Stimulated activated effector memory CD8-positive, alpha-beta T cell treated with anti-CD3 and anti-CD28 coated beads, Interleukin-12 subunit alpha, Interleukin-12 subunit beta, amount 100 ng/mL, for 72 hours (primary cell): ENCODE results near the gene MGME1.
A peak's percentile ranks its signal among the peaks of the same experiment; 100 is the strongest.

Source experiments
- ATAC-seq: fragments of 150-1000 bp; cut with Tn5 transposase; 2 replicates; pipeline ENCODE4 v1.10.0; 2021
- DNase-seq, 2 donors: peaks; one replicate each; pipeline ENCODE4 v3.0.0; 2021 to 2022; ENCODE audit warnings: low spot score in 2 of 2
- H3K27ac Mint-ChIP-seq: one replicate; pipeline ENCODE4 v1.8.0; 2022; ENCODE audit warnings: mild to moderate bottlenecking, mixed read lengths
- H3K36me3 Mint-ChIP-seq: one replicate; pipeline ENCODE4 v1.8.0; 2022; ENCODE audit warnings: mild to moderate bottlenecking, mixed read lengths
- H3K4me1 Mint-ChIP-seq: one replicate; pipeline ENCODE4 v1.8.0; 2022; ENCODE audit warnings: mixed read lengths
- H3K4me3 Mint-ChIP-seq: one replicate; pipeline ENCODE4 v1.8.0; 2022; ENCODE audit warnings: mild to moderate bottlenecking, mixed read lengths
- H3K9me3 Mint-ChIP-seq: one replicate; pipeline ENCODE4 v1.8.0; 2022; ENCODE audit warnings: mixed read lengths

Gene MGME1

DNA sequence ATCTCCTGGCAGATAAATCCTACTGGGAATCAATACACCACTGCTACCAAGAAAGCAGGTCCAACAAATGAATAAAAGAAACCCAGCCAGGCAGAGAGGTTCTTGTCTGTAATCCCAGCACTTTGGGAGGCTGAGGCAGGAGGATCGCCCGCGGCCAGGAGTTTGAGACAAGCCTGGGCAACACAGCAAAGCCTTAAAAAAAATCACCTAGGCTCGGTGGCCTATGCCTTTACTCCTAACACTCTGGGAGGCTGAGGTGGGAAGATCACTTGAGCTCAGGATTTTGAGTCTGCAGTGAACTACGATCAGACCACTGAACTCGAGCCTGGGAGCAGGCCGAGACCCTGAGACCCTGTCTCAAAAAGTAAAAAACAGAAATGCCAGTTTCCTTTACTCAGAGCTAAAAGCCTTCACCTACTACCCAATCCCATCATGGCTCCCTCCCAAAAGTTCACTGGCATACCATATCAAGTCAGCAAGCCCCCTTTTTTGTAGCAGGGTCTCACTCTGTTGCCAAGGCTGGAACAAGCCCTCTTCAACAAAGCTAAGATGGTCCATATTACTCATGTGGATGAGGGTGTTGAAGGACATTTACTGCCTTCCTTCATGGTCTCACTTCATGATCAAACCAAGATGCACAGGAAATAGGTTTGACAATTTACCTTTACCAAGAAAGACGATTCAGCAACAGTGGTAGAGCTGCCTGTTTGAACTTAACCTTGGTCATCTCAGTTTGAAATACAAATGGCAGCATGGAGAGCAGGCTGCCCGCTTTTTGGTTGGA is 5.5 kb upstream of the MGME1 start:
- Mint-ChIP-seq H3K4me1 (peaks cover 61% of the 10 kb centered on the region), H3K27ac (peak overlapping the region; percentile 98)
- no peak for DNase-seq

DNA sequence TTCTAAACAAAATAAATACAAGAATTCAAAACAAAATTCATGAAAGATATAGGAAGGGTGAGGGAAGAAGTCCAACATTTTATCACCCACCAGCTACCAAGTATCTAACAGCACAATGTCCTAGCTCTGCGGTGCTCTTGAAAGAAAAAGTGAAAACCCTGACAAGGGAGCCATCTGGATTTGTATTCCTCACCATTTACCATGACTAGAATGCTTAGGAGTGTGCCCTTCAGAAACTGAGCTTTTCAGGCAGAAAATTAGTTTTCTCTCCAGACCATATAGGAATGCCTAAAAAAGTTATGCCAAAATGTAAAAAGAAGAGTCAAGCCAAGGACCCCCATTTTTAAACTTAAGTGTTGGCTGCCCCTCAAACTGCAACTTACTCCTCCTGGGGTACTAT is 4.7 kb upstream of the MGME1 start:
- Mint-ChIP-seq H3K4me3 (peak overlapping the region; percentile 95), H3K27ac (peak overlapping the region; percentile 98), H3K36me3 (peaks cover 100% of the 10 kb centered on the region), H3K4me1 (peaks cover 53% of the 10 kb centered on the region), H3K9me3 (no peaks in the 10 kb centered on the region)
- ATAC-seq (no peak), DNase-seq (no peak)

More for the DNA sequence above, 5.5 kb upstream of the MGME1 start:
- Mint-ChIP-seq H3K36me3 (peaks cover 100% of the 10 kb centered on the region), H3K4me3 (peak overlapping the region; percentile 95), H3K9me3 (no peaks in the 10 kb centered on the region)
- ATAC-seq = no peak

DNA sequence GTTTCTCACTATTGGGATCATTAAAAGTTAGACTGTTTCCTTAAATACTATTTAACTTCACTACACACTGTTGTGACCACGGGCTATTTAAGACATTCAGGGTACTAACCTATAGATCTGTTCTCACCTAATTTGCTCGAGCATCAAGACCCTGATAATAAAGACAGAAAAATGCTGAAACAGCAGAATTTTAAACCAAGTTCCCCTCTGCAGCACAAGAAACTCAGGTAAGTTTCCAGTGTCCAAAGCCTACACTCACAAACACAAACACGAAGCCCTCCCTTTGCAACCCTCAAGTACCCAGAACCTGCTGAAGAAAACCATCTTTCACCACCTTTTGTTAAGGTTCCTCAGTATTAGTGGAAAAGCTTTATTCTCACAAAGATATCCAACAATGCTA is 4.2 kb upstream of the MGME1 start:
- ATAC-seq (no peak), DNase-seq (no peak)
- peaks cover 100% of the 10 kb centered on the region for H3K36me3 Mint-ChIP-seq
- H3K4me3 Mint-ChIP-seq = peak overlapping the region; percentile 95
- H3K9me3 Mint-ChIP-seq = no peaks in the 10 kb centered on the region
- peak overlapping the region; percentile 98 for H3K27ac Mint-ChIP-seq
- H3K4me1 Mint-ChIP-seq = peaks cover 49% of the 10 kb centered on the region

DNA sequence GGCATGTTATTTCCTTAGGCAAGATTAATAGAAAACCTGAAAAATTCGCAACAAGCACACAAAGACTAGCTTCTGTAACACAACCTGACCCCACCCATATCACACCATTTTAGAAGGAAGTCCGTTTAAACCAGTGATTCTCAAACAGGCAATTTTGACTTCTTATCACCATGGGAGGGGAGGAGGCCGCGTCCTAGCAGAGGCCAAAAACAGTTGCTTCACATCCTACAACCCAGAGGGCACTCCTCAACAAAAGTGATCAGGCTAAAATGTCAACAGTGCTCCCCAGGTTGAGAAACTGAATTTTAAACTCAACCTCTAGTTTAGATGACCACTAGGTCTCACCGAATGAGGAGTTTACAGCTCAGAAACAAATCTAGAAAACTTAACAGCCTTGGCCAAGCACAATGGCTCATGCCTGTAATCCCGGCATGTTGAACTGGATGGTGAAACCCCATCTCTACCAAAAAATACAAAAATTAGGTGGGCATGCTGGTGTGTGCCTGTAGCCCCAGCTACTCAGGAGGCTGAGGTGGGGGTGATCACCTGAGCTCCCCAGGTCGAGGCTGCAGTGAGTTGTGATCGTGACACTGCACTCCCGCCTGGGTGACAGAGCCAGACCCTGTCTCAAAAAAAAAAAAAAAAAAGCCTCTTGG is 3.6 kb upstream of the MGME1 start:
- peaks cover 49% of the 10 kb centered on the region for H3K4me1 Mint-ChIP-seq
- no peaks in the 10 kb centered on the region for H3K9me3 Mint-ChIP-seq
- H3K36me3 Mint-ChIP-seq = peaks cover 100% of the 10 kb centered on the region
- DNase-seq = no peak
- ATAC-seq = no peak
- H3K27ac Mint-ChIP-seq = peak overlapping the region; percentile 98
- peak overlapping the region; percentile 95 for H3K4me3 Mint-ChIP-seq

DNA sequence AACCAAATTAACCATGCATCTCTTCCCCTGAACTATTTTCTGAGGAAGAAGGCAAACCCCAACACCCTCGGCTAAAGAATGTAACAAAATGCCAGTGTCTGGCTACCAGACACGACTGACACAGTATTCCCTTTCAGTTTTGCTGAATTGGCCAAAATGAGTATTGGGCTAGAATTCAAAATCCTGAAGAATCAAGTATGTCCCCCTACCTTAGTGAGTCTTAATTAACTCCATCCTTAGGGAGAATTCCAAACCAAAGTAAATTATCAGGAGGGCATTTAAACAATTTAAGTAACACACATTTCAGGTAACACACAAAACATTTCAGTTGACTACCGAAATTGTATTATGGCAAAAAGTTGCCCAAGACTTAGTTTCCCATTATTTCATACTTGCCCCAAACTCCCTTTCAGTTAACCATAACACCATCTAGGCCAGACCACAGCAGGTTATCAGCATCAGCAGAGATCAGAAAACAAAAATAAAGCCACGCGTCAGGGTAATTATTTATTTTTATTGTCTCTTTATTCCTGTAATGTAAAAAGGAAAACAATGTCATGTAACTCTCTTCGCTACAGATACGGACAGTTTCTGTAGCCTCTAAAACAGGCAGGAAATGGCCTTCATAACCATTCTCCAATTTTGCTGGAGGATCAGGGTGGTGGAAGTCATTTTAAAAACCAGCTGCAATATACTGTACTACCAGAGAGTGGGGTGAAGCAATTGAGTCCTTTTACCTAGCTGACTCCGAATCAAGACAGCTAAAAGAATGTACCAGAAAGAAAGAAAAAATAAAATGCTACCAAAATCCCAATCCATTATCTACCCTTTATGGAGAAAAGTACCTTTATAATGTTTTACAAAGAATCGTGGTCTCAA is 2.1 kb upstream of the MGME1 start:
- ATAC-seq = no peak

DNA sequence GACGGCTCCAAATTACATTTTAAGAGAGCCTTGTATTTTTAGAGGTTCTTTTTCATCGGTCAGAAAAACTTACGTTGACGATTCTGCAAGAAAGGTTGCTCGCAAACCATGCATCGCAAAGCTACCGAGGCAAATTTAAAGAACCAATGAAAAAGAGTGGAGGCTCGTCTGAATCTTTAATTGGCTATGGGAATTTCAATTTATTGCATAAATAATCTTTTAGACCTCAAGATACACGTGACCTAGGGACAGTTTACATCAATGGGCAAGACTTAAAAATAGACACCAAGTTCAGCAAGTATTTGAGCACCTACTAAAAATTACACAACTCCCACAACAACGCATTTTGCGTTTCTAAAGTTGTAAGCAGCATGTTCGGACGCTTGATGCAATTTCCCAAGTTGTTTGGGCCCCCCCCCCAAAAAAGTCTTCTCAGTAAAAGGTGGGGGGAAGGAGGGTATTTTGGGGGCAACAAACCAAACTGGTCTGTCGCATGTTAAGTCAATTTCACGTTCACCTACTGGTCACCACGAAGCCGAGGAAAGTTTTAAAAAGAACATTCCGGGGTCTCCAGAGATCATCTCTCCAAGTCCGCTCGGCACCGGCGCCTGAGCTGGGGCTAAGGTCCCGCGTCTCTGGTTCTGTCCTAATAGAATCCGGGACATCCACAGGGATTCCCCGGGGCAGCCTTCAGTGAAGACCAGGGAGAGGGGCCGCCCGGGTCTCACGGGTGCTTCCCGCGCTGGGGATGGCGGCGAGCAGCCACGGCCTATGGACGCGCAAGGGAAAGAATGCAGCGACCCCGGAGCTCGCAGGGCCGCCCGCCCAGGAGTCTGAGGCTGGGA is 1.1 kb upstream of the MGME1 start:
- Mint-ChIP-seq H3K27ac (peak overlapping the region; percentile 98), H3K4me1 (peaks cover 42% of the 10 kb centered on the region), H3K36me3 (peaks cover 99% of the 10 kb centered on the region), H3K9me3 (no peaks in the 10 kb centered on the region), H3K4me3 (peak overlapping the region; percentile 95)
- ATAC-seq = no peak
- DNase-seq = peak; percentile 23 to 78

More for the DNA sequence above, 2.1 kb upstream of the MGME1 start:
- peaks cover 99% of the 10 kb centered on the region for H3K36me3 Mint-ChIP-seq
- H3K4me1 Mint-ChIP-seq = peaks cover 42% of the 10 kb centered on the region
- no peak for DNase-seq
- no peaks in the 10 kb centered on the region for H3K9me3 Mint-ChIP-seq
- peak overlapping the region; percentile 98 for H3K27ac Mint-ChIP-seq
- H3K4me3 Mint-ChIP-seq = peak overlapping the region; percentile 95

DNA sequence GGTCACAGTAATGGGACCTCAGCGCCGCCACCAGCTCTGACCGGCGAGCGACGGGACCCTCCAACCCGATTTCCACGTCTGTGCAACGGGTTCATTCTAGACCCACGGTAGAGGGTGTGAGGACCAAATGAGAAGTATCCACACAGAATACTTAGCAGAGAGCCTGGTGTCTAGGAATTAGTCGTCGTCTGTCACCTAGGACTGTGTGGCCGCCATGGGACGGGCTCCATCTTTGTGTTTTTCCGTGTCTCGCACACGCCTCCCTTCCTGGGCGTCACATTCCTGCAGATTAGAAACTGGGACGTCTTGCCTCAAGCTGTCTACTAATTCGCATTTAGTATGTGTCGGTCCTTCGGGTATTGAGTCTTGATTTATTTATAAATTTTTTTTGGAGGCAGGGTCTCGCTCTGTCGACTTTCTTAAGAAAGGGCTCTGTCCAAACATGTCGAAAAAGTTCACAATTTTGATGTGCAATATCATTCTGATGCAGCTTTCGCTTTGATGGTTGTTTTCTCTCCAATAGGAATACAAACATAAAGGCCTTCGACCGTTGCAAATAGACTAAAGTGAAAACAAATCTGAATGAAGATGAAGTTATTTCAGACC is 563 bp downstream of the MGME1 start:
- Mint-ChIP-seq H3K27ac (peak overlapping the region; percentile 98), H3K9me3 (no peaks in the 10 kb centered on the region), H3K4me1 (peaks cover 42% of the 10 kb centered on the region), H3K4me3 (peak overlapping the region; percentile 95), H3K36me3 (peaks cover 99% of the 10 kb centered on the region)
- ATAC-seq = peak; percentile 46
- DNase-seq = no peak

DNA sequence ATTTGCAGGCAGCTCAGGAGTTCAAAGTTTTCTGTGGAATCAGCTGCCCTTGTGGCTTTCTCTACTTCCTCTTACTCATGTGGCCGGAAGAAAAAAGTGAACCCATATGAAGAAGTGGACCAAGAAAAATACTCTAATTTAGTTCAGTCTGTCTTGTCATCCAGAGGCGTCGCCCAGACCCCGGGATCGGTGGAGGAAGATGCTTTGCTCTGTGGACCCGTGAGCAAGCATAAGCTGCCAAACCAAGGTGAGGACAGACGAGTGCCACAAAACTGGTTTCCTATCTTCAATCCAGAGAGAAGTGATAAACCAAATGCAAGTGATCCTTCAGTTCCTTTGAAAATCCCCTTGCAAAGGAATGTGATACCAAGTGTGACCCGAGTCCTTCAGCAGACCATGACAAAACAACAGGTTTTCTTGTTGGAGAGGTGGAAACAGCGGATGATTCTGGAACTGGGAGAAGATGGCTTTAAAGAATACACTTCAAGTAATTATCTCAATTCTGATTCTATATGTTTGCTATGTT is 1.1 kb downstream of the MGME1 start:
- H3K4me1 Mint-ChIP-seq = peaks cover 36% of the 10 kb centered on the region
- H3K27ac Mint-ChIP-seq = peak overlapping the region; percentile 98
- ATAC-seq (no peak), DNase-seq (peak in 1 of 2 donors; percentile 69)
- H3K36me3 Mint-ChIP-seq = peaks cover 99% of the 10 kb centered on the region
- H3K9me3 Mint-ChIP-seq = no peaks in the 10 kb centered on the region
- H3K4me3 Mint-ChIP-seq = peak overlapping the region; percentile 95

DNA sequence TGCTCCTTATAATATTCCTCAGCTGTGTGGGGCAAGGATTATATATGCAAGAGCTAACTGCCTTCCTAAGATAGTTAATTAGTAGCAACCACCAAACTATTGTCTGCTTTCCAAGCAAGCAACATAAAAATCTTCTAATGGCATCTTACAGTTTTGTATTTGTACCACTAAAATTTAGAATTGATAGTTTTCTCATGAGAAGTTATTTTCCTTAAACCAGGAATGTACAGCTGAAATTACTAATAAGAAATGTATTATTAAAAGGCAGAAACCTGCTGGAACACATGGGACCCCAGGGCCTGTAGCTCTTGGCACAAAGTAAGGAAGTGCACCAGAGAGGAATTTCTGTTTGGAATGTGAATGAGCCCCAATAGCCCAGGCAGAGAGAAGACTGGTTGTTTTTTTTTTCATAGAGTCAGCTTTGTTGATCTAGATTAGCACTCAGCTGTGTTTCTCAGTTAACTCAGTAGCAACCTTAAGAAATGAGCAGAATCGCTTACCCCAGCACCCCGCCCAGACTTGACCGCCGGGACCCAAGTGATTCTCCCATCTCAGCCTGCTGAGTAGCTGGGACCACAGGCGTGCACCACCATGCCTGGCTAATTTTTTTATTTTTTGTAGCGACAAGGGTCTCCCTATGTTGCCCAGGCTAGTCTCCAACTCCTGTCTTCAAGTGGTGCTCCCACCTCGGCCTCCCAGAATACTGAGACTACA is 2.6 kb downstream of the MGME1 start:
- DNase-seq = no peak
- Mint-ChIP-seq H3K4me3 (peak overlapping the region; percentile 95), H3K9me3 (no peaks in the 10 kb centered on the region), H3K27ac (peak overlapping the region; percentile 40), H3K36me3 (peaks cover 99% of the 10 kb centered on the region), H3K4me1 (peaks cover 33% of the 10 kb centered on the region)
- no peak for ATAC-seq

DNA sequence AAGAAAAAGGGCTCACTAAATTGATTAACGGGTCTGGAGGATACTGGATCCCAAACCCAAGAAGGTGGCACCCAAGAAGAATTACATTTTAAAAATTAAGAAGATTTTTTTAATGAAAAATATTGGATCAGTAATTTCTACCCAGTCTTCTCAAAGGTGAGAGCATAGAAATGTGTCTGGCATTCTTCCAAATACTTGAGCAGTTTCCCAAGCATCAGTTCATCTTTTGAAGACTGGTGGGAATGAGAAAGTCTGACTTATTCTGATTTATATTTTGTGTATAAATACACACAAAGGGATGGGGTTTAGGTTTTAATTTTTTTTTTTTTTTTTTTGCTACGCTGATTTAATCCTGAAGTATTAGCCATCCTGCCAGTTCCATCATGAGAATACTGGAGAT is 3.3 kb downstream of the MGME1 start:
- ATAC-seq (no peak), DNase-seq (no peak)
- peak overlapping the region; percentile 95 for H3K4me3 Mint-ChIP-seq
- H3K4me1 Mint-ChIP-seq = peaks cover 33% of the 10 kb centered on the region
- H3K27ac Mint-ChIP-seq = peak overlapping the region; percentile 71
- no peaks in the 10 kb centered on the region for H3K9me3 Mint-ChIP-seq
- H3K36me3 Mint-ChIP-seq = peaks cover 99% of the 10 kb centered on the region

DNA sequence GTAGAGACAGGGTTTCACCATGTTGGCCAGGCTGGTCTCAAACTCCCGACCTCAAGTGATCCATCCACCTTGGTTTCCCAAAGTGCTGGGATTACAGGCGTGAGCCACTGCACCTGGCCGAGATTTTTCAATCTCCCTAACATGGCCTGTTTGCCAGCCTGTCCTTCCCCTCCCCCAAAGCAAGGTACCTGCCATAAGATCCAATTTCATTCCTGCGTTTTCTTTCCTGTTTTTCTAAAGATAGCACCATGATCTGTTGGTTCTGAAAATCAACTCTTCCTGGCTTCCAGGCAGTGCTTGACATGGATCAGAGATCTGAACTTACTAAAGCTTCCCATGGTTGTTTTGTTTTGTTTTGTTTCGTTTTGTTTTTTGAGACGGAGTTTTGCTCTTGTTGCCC is 7.5 kb downstream of the MGME1 start:
- no peak overlapping the region for H3K4me3 Mint-ChIP-seq
- peaks cover 27% of the 10 kb centered on the region for H3K4me1 Mint-ChIP-seq
- no peak for ATAC-seq
- H3K27ac Mint-ChIP-seq = no peak overlapping the region
- H3K36me3 Mint-ChIP-seq = peaks cover 95% of the 10 kb centered on the region
- no peaks in the 10 kb centered on the region for H3K9me3 Mint-ChIP-seq
- no peak for DNase-seq

DNA sequence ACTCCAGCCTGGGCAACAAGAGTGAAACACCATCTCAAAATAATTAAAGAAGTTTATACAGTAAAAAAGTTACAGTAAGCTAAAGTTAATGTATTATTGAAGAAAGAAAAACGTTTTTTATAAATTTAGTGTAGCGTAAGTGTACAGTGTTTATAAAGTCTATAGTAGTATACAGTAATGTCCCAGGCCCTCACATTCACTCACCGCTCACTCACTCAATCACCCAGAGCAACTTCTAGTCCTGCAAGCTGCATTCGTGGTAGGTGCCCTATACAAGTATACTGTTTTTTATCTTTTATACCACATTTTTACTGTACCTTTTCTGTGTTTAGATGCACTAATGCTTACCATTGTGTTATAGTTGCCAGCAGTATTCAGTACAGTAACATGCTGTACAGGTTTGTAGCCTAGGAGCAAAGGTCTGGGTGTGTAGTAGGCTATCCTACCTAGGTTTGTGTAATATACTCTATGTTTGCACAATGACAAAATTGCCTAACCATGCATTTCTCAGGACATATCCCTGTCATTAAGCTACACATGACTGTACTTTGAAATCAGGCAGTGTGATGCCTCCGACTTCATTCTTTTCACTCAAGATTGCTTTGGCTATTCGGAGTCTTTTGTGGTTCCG is 16.7 kb downstream of the MGME1 start:
- Mint-ChIP-seq H3K4me1 (no peaks in the 10 kb centered on the region), H3K27ac (no peak overlapping the region), H3K9me3 (no peaks in the 10 kb centered on the region), H3K36me3 (peaks cover 60% of the 10 kb centered on the region), H3K4me3 (no peak overlapping the region)
- ATAC-seq (no peak), DNase-seq (no peak)

DNA sequence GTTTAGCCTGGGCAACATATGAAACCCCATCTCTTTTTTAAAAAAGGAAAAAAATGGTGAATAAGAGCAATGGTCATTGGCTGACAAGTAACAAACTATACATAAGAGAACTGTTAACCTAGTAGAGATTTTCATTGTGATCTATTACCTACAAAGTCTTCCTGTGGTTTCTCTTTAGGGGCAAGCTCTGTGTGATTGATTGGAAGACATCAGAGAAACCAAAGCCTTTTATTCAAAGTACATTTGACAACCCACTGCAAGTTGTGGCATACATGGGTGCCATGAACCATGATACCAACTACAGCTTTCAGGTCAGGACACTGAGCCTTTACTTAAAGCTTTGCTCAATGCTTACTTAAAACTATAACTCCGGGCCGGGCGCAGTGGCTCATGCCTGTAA is 19.2 kb downstream of the MGME1 start:
- ATAC-seq = no peak
- no peaks in the 10 kb centered on the region for H3K9me3 Mint-ChIP-seq
- H3K27ac Mint-ChIP-seq = no peak overlapping the region
- no peak for DNase-seq
- H3K4me3 Mint-ChIP-seq = no peak overlapping the region
- H3K4me1 Mint-ChIP-seq = peaks cover 13% of the 10 kb centered on the region
- H3K36me3 Mint-ChIP-seq = peaks cover 72% of the 10 kb centered on the region
